HepG2 (cell line): Measurements from ENCODE around the gene HMGN1. TPM values are rescaled to one million over a fixed set of nuclear protein-coding genes. Genes with fewer than 3 reads are reported as not detected.

ENCODE experiments used
- CCAR2 ChIP-seq: fragments of 200-400 bp; formaldehyde crosslinking; optimal IDR thresholded peaks from 2 replicates; pipeline ENCODE3; 2018; ENCODE audit warnings: low read depth, mild to moderate bottlenecking, low read length, moderate library complexity
- CREB3 ChIP-seq: sonication (generic); formaldehyde crosslinking; IDR thresholded peaks from 2 replicates; pipeline ENCODE4 v1.5.0; 2020; ENCODE audit warnings: missing genetic modification reagents
- JUNB ChIP-seq: sonication (generic); formaldehyde crosslinking; IDR thresholded peaks from 2 replicates; pipeline ENCODE4 v1.8.0; 2022; ENCODE audit warnings: missing genetic modification reagents, mild to moderate bottlenecking, borderline replicate concordance
- MIER3 ChIP-seq: IDR thresholded peaks from 2 replicates; pipeline ENCODE4 v1.6.1; 2016; ENCODE audit warnings: missing compliant biosample characterization, borderline replicate concordance
- NCOR1 ChIP-seq: fragments of 200-600 bp; sonication (generic); IDR thresholded peaks from 2 replicates; pipeline ENCODE4 v1.7.0; 2017; ENCODE audit warnings: antibody characterized with exemption, low read length, borderline replicate concordance
- ONECUT2 ChIP-seq: sonication (generic); formaldehyde crosslinking; IDR thresholded peaks from 2 replicates; pipeline ENCODE4 v1.4.0; 2020; ENCODE audit warnings: missing genetic modification reagents
- PREB ChIP-seq: sonication (generic); formaldehyde crosslinking; IDR thresholded peaks from 2 replicates; pipeline ENCODE4 v1.4.0; 2020; ENCODE audit warnings: missing genetic modification reagents
- RERE ChIP-seq: IDR thresholded peaks from 2 replicates; pipeline ENCODE4 v1.6.1; 2016; ENCODE audit warnings: low read depth, missing genetic modification reagents, missing compliant biosample characterization
- RFX3 ChIP-seq: IDR thresholded peaks from 2 replicates; pipeline ENCODE4 v1.6.1; 2016; ENCODE audit warnings: missing biosample characterization, missing genetic modification reagents
- RNF219 ChIP-seq: sonication (generic); formaldehyde crosslinking; IDR thresholded peaks from 2 replicates; pipeline ENCODE4 v1.5.0; 2020; ENCODE audit warnings: mild to moderate bottlenecking, missing genetic modification reagents
- TMF1 ChIP-seq: sonication (generic); formaldehyde crosslinking; IDR thresholded peaks from 2 replicates; pipeline ENCODE4 v1.8.1; 2022; ENCODE audit warnings: low read depth, missing genetic modification reagents
- TRIM24 ChIP-seq: sonication (generic); formaldehyde crosslinking; IDR thresholded peaks from 2 replicates; pipeline ENCODE4 v1.8.0; 2022; ENCODE audit warnings: mild to moderate bottlenecking, missing genetic modification reagents
- ZNF224 ChIP-seq: sonication (generic); formaldehyde crosslinking; IDR thresholded peaks from 2 replicates; pipeline ENCODE4 v1.5.0; 2020; ENCODE audit warnings: mild to moderate bottlenecking, missing genetic modification reagents
- ZNF367 ChIP-seq: sonication (generic); formaldehyde crosslinking; IDR thresholded peaks from 2 replicates; pipeline ENCODE4 v1.4.0; 2020; ENCODE audit warnings: missing genetic modification reagents, borderline replicate concordance
- ZNF564 ChIP-seq: sonication (generic); formaldehyde crosslinking; IDR thresholded peaks from 2 replicates; pipeline ENCODE4 v1.8.1; 2023; ENCODE audit warnings: mild to moderate bottlenecking, missing genetic modification reagents
- ZNF639 ChIP-seq: conservative IDR thresholded peaks from 2 replicates; pipeline ENCODE4 v1.6.1; 2018; ENCODE audit warnings: missing genetic modification reagents
- ZNF670 ChIP-seq: sonication (generic); formaldehyde crosslinking; IDR thresholded peaks from 2 replicates; pipeline ENCODE4 v1.8.0; 2022; ENCODE audit warnings: mild to moderate bottlenecking, missing genetic modification reagents, borderline replicate concordance
- ZZZ3 ChIP-seq: sonication (generic); formaldehyde crosslinking; IDR thresholded peaks from 2 replicates; pipeline ENCODE4 v1.4.0; 2020; ENCODE audit warnings: missing genetic modification reagents, mild to moderate bottlenecking, borderline replicate concordance
- polyA plus RNA-seq, 8 experiments: library from polyadenylated mRNA; depleted of rRNA in 3 of 8; stranded (reverse) in 7 of 8; unstranded in 1 of 8; fragments of >200 nt; fragmentation: Illumina TruSeq in 4 of 8; extraction: Trizol in 4 of 8; gene quantifications; 2 replicates each; pipeline versions ENCODE4 v1.2.1 to v1.2.3, GENCODE V29; 2011 to 2016; ENCODE audit warnings: low read depth in 4 of 8, missing spikeins in 1 of 8, mixed read lengths in 1 of 8; ENCODE audit not compliant: insufficient read depth in 1 of 8
- total RNA-seq, 5 experiments: library from RNA; depleted of rRNA; stranded (reverse); fragments of >200 nt; fragmentation: Illumina TruSeq; extraction: Trizol; gene quantifications; 2 replicates each; pipeline ENCODE4 v1.2.3, GENCODE V29; 2016; ENCODE audit warnings: low read depth in 1 of 5

Gene HMGN1
- total and polyA plus RNA-seq, 2 of the 13 experiments (the other 11 are each of a cell fraction or from before 2014, with no cell fraction given) = 104 to 286 TPM

- TF ChIP-seq TMF1 (CRISPR knock-in tag) = no peak
- TF ChIP-seq ZNF224 = no peak
- TF ChIP-seq CCAR2 = no peak
- TF ChIP-seq PREB = no peak
- TF ChIP-seq MIER3 (CRISPR knock-in tag) = peak; percentile 87; the same call in 1 of the 2 replicates
- TF ChIP-seq ZNF670 (CRISPR knock-in tag) = peak; percentile 93; the same call in 1 of the 2 replicates
- TF ChIP-seq ZNF367 (CRISPR knock-in tag) = no peak
- TF ChIP-seq TRIM24 = peak; percentile 74; the same call in 1 of the 2 replicates
- peak; percentile 68 for TF ChIP-seq ZNF564 (CRISPR knock-in tag)
- TF ChIP-seq RFX3 (CRISPR knock-in tag) = no peak
- TF ChIP-seq ZZZ3 (CRISPR knock-in tag) = peak; percentile 79; the same call in 1 of the 2 replicates
- TF ChIP-seq ONECUT2 (CRISPR knock-in tag) = no peak; the same call in 1 of the 2 replicates
- TF ChIP-seq NCOR1 = peak; percentile 81
- TF ChIP-seq RNF219 = no peak
- TF ChIP-seq RERE (CRISPR knock-in tag) = no peak
- TF ChIP-seq JUNB (CRISPR knock-in tag) = no peak
- TF ChIP-seq ZNF639 (CRISPR knock-in tag) = peak; percentile 78; the same call in 1 of the 2 replicates
- TF ChIP-seq CREB3 (CRISPR knock-in tag) = no peak
These were observed 36.6 kb upstream of the HMGN1 start (continued) for GRCh38 chr21:39385299-39386145.
